ELF-1 (cell line): ENCODE data around the gene DPF3.

Experiments
- DNase-seq: peaks from one replicate; pipeline ENCODE4 v3.0.0-alpha.2; 2016; ENCODE audit warnings: low read depth, low spot score

Gene DPF3

GRCh38 chr14:72603639-72604038 is 290.3 kb downstream of the DPF3 start:
- DNase-seq, result no peak

GRCh38 chr14:72600551-72601330 is 293.2 kb downstream of the DPF3 start:
- no peak for DNase-seq

GRCh38 chr14:72599579-72600470 is 294.1 kb downstream of the DPF3 start:
- peak; percentile 73 for DNase-seq

GRCh38 chr14:72598306-72598705 is 295.6 kb downstream of the DPF3 start:
- no peak for DNase-seq

- no peak for DNase-seq
These were observed 296.4 kb downstream of the DPF3 start for GRCh38 chr14:72597252-72598233.

- no peak for DNase-seq
These were observed 298.6 kb downstream of the DPF3 start for GRCh38 chr14:72595152-72595862.

GRCh38 chr14:72594099-72594901 is 299.6 kb downstream of the DPF3 start:
- no peak for DNase-seq

- no peak for DNase-seq
These were observed 302.5 kb downstream of the DPF3 start for GRCh38 chr14:72591391-72591790.

- no peak for DNase-seq
These were observed 303.3 kb downstream of the DPF3 start for GRCh38 chr14:72590577-72590976.

- DNase-seq, result no peak
These were observed 304.2 kb downstream of the DPF3 start for GRCh38 chr14:72589652-72590051.

GRCh38 chr14:72588521-72588920 is 305.4 kb downstream of the DPF3 start:
- no peak for DNase-seq

- DNase-seq, result no peak
These were observed 310.3 kb downstream of the DPF3 start for GRCh38 chr14:72583316-72584272.

- DNase-seq, result no peak
These were observed 311.3 kb downstream of the DPF3 start for GRCh38 chr14:72582582-72582981.

GRCh38 chr14:72578514-72578913 is 315.4 kb downstream of the DPF3 start:
- no peak for DNase-seq

GRCh38 chr14:72577521-72577920 is 316.4 kb downstream of the DPF3 start:
- no peak for DNase-seq

GRCh38 chr14:72576258-72576657 is 317.6 kb downstream of the DPF3 start:
- DNase-seq, result no peak

- DNase-seq, result no peak
These were observed 319.2 kb downstream of the DPF3 start for GRCh38 chr14:72574715-72575114.

- no peak for DNase-seq
These were observed 320.0 kb downstream of the DPF3 start for GRCh38 chr14:72573725-72574417.
